Measurements from ENCODE around the gene C9orf85. TPM values are rescaled to one million over a fixed set of nuclear protein-coding genes. Genes with fewer than 3 reads are reported as not detected.

The C9orf85 gene, protein sequence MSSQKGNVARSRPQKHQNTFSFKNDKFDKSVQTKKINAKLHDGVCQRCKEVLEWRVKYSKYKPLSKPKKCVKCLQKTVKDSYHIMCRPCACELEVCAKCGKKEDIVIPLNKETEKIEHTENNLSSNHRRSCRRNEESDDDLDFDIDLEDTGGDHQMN
- 10 to 100 TPM; 11.0 to 14.5 TPM for total RNA-seq

GRCh38 chr9:71911061-71911907 lies at the start of gene C9orf85, which contains the start of gene ABHD17B:
Gene C9orf85 (plus strand): TSS chr9:71911639. CDS start chr9:71911735, 96 bp downstream.
Gene ABHD17B (minus strand): TSS chr9:71911193. CDS start chr9:71875080, 36,113 bp downstream.

Other genes starting within 250 kb of the C9orf85 start
- gene CEMIP2, start 143.1 kb upstream of the C9orf85 start, total RNA-seq, result 100 to 1,000 TPM; 115 to 117 TPM
- 10 to 100 TPM; 20.8 to 24.6 TPM for gene ABHD17B, start 446 bp upstream of the C9orf85 start, total RNA-seq
- not detected for gene C9orf57, start 149.0 kb downstream of the C9orf85 start, total RNA-seq
- not detected for gene GDA, start 237.8 kb downstream of the C9orf85 start, total RNA-seq